GM23248 (cell line): ENCODE data around the gene FASTKD2. TPM values are rescaled to one million over a fixed set of nuclear protein-coding genes. Genes with fewer than 3 reads are reported as not detected.

Experiments
- DNase-seq: peaks from one replicate; pipeline ENCODE4 v3.0.0-alpha.2; 2015
- H2AFZ ChIP-seq: fragments of 200-600 bp; sonication (generic); 2 replicates; pipeline ENCODE4 v1.6.1; 2016; ENCODE audit warnings: antibody characterized with exemption
- H3F3A ChIP-seq: fragments of 200-600 bp; sonication (generic); 2 replicates; pipeline ENCODE4 v1.6.1; 2016; ENCODE audit warnings: mild to moderate bottlenecking, antibody characterized with exemption, mixed run types; ENCODE audit not compliant: insufficient read depth
- H3K27ac ChIP-seq: fragments of 200-600 bp; sonication (generic); 2 replicates; pipeline ENCODE4 v1.5.1; 2016; ENCODE audit warnings: mild to moderate bottlenecking
- H3K27me3 ChIP-seq: fragments of 200-600 bp; sonication (generic); replicated peaks from 2 replicates; pipeline ENCODE4 v1.6.1; 2016; ENCODE audit warnings: mild to moderate bottlenecking; ENCODE audit not compliant: insufficient read depth
- H3K36me3 ChIP-seq: fragments of 200-600 bp; sonication (generic); 2 replicates; pipeline ENCODE4 v1.6.1; 2016; ENCODE audit warnings: low read depth, mild to moderate bottlenecking
- H3K4me1 ChIP-seq: fragments of 200-600 bp; sonication (generic); 2 replicates; pipeline ENCODE4 v1.6.1; 2016; ENCODE audit warnings: mild to moderate bottlenecking; ENCODE audit not compliant: insufficient read depth
- H3K4me2 ChIP-seq: fragments of 200-600 bp; sonication (generic); one replicate; pipeline ENCODE4 v1.6.1; 2016; ENCODE audit warnings: mild to moderate bottlenecking; ENCODE audit not compliant: unreplicated experiment
- H3K4me3 ChIP-seq: fragments of 200-600 bp; sonication (generic); 2 replicates; pipeline ENCODE4 v1.5.1; 2016; ENCODE audit warnings: mild to moderate bottlenecking
- H3K79me2 ChIP-seq: fragments of 200-600 bp; sonication (generic); 2 replicates; pipeline ENCODE4 v1.6.1; 2016; ENCODE audit warnings: mild to moderate bottlenecking; ENCODE audit not compliant: insufficient read depth
- H3K9ac ChIP-seq: fragments of 200-600 bp; sonication (generic); 2 replicates; pipeline ENCODE4 v1.6.1; 2016; ENCODE audit warnings: mild to moderate bottlenecking
- H3K9me2 ChIP-seq: fragments of 200-600 bp; sonication (generic); 2 replicates; pipeline ENCODE4 v1.6.1; 2016; ENCODE audit warnings: mixed run types, mild to moderate bottlenecking, moderate library complexity; ENCODE audit not compliant: insufficient read depth
- H3K9me3 ChIP-seq: fragments of 200-600 bp; sonication (generic); one replicate; pipeline ENCODE4 v1.6.1; 2017; ENCODE audit warnings: low read depth
- H4K20me1 ChIP-seq: fragments of 200-600 bp; sonication (generic); 2 replicates; pipeline ENCODE4 v1.6.0; 2016; ENCODE audit not compliant: insufficient read depth
- EZH2 ChIP-seq: fragments of 200-600 bp; sonication (generic); IDR thresholded peaks from 2 replicates; pipeline ENCODE4 v1.6.1; 2018; ENCODE audit warnings: antibody characterized with exemption, mild to moderate bottlenecking; ENCODE audit not compliant: insufficient read depth, poor library complexity, severe bottlenecking
- EZH2phosphoT487 ChIP-seq: fragments of 200-600 bp; sonication (generic); IDR thresholded peaks from 2 replicates; pipeline ENCODE4 v1.6.1; 2018; ENCODE audit warnings: antibody characterized with exemption, moderate library complexity, mild to moderate bottlenecking, low read depth; ENCODE audit not compliant: insufficient read depth
- WGBS, 2 experiments: methylation state at CpG; one replicate each; pipeline ENCODE4 v1.1.6; 2015 to 2017; ENCODE audit warnings: low lambda C conversion rate in 2 of 2, low coverage in 1 of 2; ENCODE audit errors: missing lambda C conversion rate in 2 of 2; 5-methylcytosine and 5-hydroxymethylcytosine counted together
- in situ Hi-C: fragments of 300-500 bp; cut with MboI; formaldehyde crosslinking; loops from 2 replicates; pipeline ENCODE4 v1.15.0; 2020
- microRNA-seq: library from miRNA; unstranded; fragments of <30 nt; microRNA quantifications from one replicate; pipeline ENCODE4, GENCODE V29; 2016; ENCODE audit warnings: borderline number of aligned reads
- polyA plus RNA-seq: library from polyadenylated mRNA; unstranded; fragments of >200 nt; fragmentation: Nextera tagmentation; extraction: Ambion mirVana; gene quantifications from 2 replicates; pipeline ENCODE4 v1.2.1, GENCODE V29; 2016
- small RNA-seq: library from RNA; depleted of rRNA; stranded (forward); fragments of <200 nt; gene quantifications from one replicate; pipeline ENCODE3, GENCODE V24; 2014; ENCODE audit warnings: low read depth, low replicate concordance
- total RNA-seq: library from RNA; depleted of rRNA; stranded (reverse); fragments of >200 nt; shearing (Covaris generic); gene quantifications from 2 replicates; pipeline ENCODE4 v1.2.3, GENCODE V29; 2014; rRNA removed

FASTKD2 gene
- total and polyA plus RNA-seq, 2 experiments from 2014 or later = 27.2 to 29.3 TPM

DNA sequence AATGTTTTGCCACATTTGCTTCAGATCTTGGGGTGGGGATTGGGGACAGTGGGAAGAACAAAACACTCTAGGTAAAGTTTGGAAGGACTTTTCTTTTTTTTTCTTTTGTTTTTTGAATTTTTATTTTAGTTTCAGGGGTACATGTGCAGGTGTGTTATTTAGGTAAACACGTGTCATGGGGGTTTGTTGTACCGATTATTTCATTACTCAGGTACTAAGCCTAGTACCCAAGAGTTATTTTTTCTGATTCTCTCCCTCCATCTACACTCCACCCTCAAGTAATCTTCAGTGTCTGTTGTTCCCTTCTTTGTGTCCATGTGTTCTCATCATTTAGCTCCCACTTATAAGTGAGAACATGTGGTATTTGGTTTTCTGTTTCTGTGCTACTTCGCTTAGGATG lies 73.3 kb downstream of the FASTKD2 start:
- H2AFZ ChIP-seq = no peak overlapping the region
- no peaks in the 10 kb centered on the region for H3K4me1 ChIP-seq
- H4K20me1 ChIP-seq = no peaks in the 10 kb centered on the region
- no peaks in the 10 kb centered on the region for H3K79me2 ChIP-seq
- no peaks in the 10 kb centered on the region for H3K9me2 ChIP-seq
- no peak overlapping the region for H3K4me2 ChIP-seq
- no peaks in the 10 kb centered on the region for H3K9me3 ChIP-seq
- no peak overlapping the region for H3K9ac ChIP-seq
- in situ Hi-C loops = no loop called here
- no peak for TF ChIP-seq EZH2phosphoT487
- no peak for TF ChIP-seq EZH2
- DNase-seq = no peak
- 66 to 79% methylated on average over 3 of the region's 3 CpGs for WGBS, 2 experiments
- no peak overlapping the region for H3K4me3 ChIP-seq
- no peaks in the 10 kb centered on the region for H3K36me3 ChIP-seq
- H3K27ac ChIP-seq = no peak overlapping the region
- H3K27me3 ChIP-seq = no peaks in the 10 kb centered on the region
- no peaks in the 10 kb centered on the region for H3F3A ChIP-seq

DNA sequence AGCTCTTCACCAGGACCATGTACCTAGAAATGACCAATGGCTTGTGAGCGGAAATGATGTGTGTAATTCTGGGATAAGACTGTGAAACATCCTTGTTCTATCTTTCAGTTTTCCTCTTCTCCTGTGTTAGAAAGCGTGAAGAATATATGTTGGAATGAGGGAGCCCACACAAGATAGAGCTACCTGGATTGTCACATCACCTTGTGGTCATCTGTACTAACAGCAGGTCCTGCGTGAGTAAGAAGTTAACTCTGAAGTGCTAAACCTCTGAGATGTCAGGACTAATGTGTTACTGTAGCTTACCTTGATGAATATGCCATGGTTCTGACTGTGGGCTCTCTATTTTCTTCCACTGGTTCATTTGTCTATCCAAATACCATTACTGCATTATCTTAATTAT lies 75.6 kb downstream of the FASTKD2 start:
- Histone ChIP-seq H4K20me1 (no peaks in the 10 kb centered on the region), H3K4me3 (no peak overlapping the region), H2AFZ (no peak overlapping the region), H3K9ac (no peak overlapping the region), H3K9me3 (no peaks in the 10 kb centered on the region), H3K4me1 (no peaks in the 10 kb centered on the region), H3F3A (no peaks in the 10 kb centered on the region), H3K27me3 (no peaks in the 10 kb centered on the region), H3K27ac (no peak overlapping the region), H3K4me2 (no peak overlapping the region), H3K79me2 (no peaks in the 10 kb centered on the region), H3K36me3 (no peaks in the 10 kb centered on the region), H3K9me2 (no peaks in the 10 kb centered on the region)
- 79% methylated on average over 3 of the region's 3 CpGs for WGBS, 2 experiments
- TF ChIP-seq EZH2 = no peak
- TF ChIP-seq EZH2phosphoT487 = no peak
- no peak for DNase-seq
- in situ Hi-C loops = no loop called here

Small RNA genes within 50 kb of the gene (microRNA-seq; reads per million reads assigned to microRNA genes)
- gene MIR3130-1 (not detected), gene MIR3130-2 (not detected)

Small RNA genes within 50 kb of the gene (small RNA-seq; reads per million reads assigned to genes)
- gene MIR3130-2 = not detected

Other genes starting within 250 kb of the FASTKD2 start
- not detected in 2 replicates for gene FAM237A, start 123.1 kb upstream of the FASTKD2 start, total RNA-seq
- not detected in 2 replicates for gene FAM237A, start 123.1 kb upstream of the FASTKD2 start, polyA plus RNA-seq
- gene DYTN, start 47.2 kb upstream of the FASTKD2 start, total RNA-seq = not detected in 2 replicates
- not detected in 2 replicates for gene DYTN, start 47.2 kb upstream of the FASTKD2 start, polyA plus RNA-seq
- gene MDH1B, start 278 bp upstream of the FASTKD2 start, total RNA-seq = 0.25 and 0.54 TPM in 2 replicates
- gene MDH1B, start 278 bp upstream of the FASTKD2 start, polyA plus RNA-seq = 0.70 and 0.80 TPM in 2 replicates
- not detected in 2 replicates for gene CPO, start 173.9 kb downstream of the FASTKD2 start, total RNA-seq
- 0.20 TPM in 1 of 2 replicates, not detected in the other for gene CPO, start 173.9 kb downstream of the FASTKD2 start, polyA plus RNA-seq